Memory B cell (primary cell): ENCODE results near the gene ZNF263.

Experiments
- ATAC-seq: fragments of 150-1000 bp; cut with Tn5 transposase; 2 replicates; pipeline ENCODE4 v1.10.0; 2021; ENCODE audit warnings: low read depth, mild to moderate bottlenecking, moderate library complexity
- DNase-seq, 2 donors: peaks; one replicate each; pipeline ENCODE4 v3.0.0; 2022; ENCODE audit warnings: low spot score in 2 of 2
- H3K27ac Mint-ChIP-seq: one replicate; pipeline ENCODE4 v1.8.0; 2022; ENCODE audit warnings: mild to moderate bottlenecking, moderate library complexity, mixed read lengths
- H3K27me3 Mint-ChIP-seq: one replicate; pipeline ENCODE4 v1.8.0; 2022; ENCODE audit warnings: mixed read lengths
- H3K36me3 Mint-ChIP-seq: one replicate; pipeline ENCODE4 v1.8.0; 2022; ENCODE audit warnings: mild to moderate bottlenecking, mixed read lengths
- H3K4me1 Mint-ChIP-seq: one replicate; pipeline ENCODE4 v1.8.0; 2022; ENCODE audit warnings: mixed read lengths
- H3K4me3 Mint-ChIP-seq: one replicate; pipeline ENCODE4 v1.8.0; 2022; ENCODE audit warnings: mild to moderate bottlenecking, moderate library complexity, mixed read lengths
- H3K9me3 Mint-ChIP-seq: one replicate; pipeline ENCODE4 v1.8.0; 2022; ENCODE audit warnings: mixed read lengths

ZNF263 gene

GRCh38 chr16:3282103-3282729, 1.1 kb upstream of the ZNF263 start:
- Mint-ChIP-seq H3K9me3 (no peaks in the 10 kb centered on the region), H3K36me3 (peaks cover 20% of the 10 kb centered on the region), H3K4me3 (peak overlapping the region; percentile 94), H3K4me1 (peaks cover 18% of the 10 kb centered on the region), H3K27ac (peak overlapping the region; percentile 93), H3K27me3 (no peaks in the 10 kb centered on the region)
- DNase-seq (no peak), ATAC-seq (peak; percentile 7)

DNA sequence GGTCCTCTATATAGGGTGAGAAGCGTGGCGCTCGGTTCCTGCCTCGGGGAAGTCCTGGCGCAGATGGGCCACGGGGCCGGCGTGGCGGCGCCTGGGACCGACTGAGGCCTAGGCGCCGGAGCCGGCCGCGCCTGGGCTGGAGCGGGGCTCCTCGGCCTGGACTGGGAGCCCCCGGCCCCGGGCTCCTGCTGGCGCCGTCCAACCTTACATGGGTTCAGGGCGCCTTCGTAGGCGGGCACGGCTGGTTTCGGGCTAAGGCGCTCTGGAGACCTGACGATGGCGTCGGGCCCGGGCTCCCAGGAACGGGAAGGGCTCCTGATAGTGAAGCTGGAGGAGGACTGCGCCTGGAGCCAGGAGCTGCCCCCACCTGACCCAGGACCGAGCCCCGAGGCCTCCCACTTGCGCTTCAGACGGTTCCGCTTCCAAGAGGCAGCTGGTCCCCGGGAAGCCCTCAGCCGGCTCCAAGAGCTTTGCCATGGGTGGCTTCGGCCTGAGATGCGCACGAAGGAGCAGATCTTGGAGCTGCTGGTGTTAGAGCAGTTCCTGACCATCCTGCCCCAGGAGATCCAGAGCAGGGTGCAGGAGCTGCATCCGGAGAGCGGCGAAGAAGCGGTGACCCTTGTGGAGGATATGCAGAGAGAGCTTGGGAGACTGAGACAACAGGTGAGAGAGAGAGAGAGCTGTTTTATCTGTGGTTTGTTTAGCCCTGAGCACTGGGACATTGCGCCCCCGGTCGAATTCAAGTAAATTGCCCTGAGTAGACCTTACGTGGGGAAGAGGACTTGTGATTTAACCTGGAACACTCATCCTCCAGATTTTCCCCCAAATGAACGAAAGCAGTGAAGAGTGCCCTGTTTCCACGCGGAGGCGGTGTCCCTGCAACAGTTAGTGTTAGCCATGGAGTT, 504 bp downstream of the ZNF263 start:
- ATAC-seq (no peak), DNase-seq (no peak)
- H3K27me3 Mint-ChIP-seq: no peaks in the 10 kb centered on the region
- peak overlapping the region; percentile 94 for H3K4me3 Mint-ChIP-seq
- peak overlapping the region; percentile 93 for H3K27ac Mint-ChIP-seq
- H3K36me3 Mint-ChIP-seq: peaks cover 30% of the 10 kb centered on the region
- H3K9me3 Mint-ChIP-seq: no peaks in the 10 kb centered on the region
- peaks cover 18% of the 10 kb centered on the region for H3K4me1 Mint-ChIP-seq

DNA sequence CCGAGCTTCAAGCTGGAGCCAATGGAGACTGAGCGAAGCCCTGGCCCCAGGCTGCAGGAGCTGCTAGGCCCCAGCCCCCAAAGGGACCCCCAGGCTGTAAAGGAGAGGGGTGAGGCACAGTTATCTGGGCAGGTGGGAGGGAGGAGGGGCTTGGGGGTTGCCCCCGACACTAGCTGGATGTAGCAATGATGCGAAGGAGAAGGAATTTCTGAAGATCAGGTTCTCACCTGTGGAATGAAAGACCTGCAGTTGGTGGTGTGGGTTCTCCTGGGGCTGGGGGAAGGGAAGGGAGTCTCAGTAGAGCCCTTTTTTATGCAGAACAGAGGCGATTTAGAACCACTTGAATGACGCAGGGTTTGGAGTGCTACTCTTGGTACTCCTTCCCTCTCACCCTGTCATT, 1.8 kb downstream of the ZNF263 start:
- Mint-ChIP-seq H3K36me3 (peaks cover 42% of the 10 kb centered on the region), H3K4me1 (peaks cover 18% of the 10 kb centered on the region)
- no peak for ATAC-seq

DNA sequence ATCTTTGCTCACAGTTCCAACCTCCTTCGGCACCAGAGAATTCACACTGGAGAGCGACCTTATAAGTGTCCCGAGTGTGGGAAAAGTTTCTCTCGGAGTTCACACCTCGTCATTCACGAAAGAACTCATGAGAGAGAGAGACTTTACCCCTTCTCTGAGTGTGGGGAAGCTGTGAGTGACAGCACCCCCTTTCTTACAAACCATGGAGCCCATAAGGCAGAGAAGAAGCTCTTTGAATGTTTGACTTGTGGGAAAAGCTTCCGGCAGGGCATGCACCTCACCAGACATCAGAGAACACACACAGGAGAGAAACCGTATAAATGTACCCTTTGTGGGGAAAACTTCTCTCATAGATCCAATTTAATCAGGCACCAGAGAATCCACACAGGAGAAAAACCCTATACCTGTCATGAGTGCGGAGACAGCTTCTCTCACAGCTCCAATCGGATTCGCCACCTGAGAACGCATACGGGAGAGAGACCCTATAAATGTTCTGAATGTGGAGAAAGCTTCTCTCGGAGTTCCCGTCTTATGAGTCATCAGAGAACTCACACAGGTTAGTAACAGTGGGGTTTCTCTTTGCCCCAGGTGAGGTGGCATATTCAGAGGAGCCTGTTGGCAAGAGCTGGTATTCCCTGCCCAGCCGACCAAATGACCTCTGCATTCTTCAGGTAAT, 6.8 kb downstream of the ZNF263 start:
- no peak overlapping the region for H3K4me3 Mint-ChIP-seq
- no peak overlapping the region for H3K27ac Mint-ChIP-seq
- peaks cover 78% of the 10 kb centered on the region for H3K36me3 Mint-ChIP-seq
- ATAC-seq (no peak), DNase-seq (no peak)
- H3K4me1 Mint-ChIP-seq: peaks cover 1% of the 10 kb centered on the region
- peaks cover 12% of the 10 kb centered on the region for H3K9me3 Mint-ChIP-seq
- no peaks in the 10 kb centered on the region for H3K27me3 Mint-ChIP-seq

More for the DNA sequence above, 1.8 kb downstream of the ZNF263 start:
- H3K27me3 Mint-ChIP-seq: no peaks in the 10 kb centered on the region
- H3K9me3 Mint-ChIP-seq: no peaks in the 10 kb centered on the region
- H3K27ac Mint-ChIP-seq: no peak overlapping the region
- H3K4me3 Mint-ChIP-seq: no peak overlapping the region
- DNase-seq: no peak

DNA sequence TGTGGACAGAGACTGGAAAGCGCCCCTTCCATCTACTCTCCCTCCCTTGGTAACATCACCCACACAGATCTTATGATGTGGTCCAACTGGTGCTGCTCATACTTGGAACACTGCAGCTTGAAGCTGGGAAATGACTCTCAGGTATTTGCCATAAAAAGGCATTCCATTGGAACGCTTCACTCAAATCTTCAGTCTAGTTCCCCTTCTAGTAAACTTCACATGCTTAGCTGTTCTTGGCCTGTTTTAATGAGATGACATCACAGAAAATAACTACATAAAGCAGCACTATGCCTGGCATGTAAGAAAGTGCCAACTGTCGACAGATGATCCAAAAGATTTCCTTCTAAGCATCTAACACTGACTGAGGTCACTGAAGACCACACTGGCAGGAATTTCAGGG, 9.3 kb downstream of the ZNF263 start:
- Mint-ChIP-seq H3K36me3 (peaks cover 72% of the 10 kb centered on the region), H3K4me3 (no peak overlapping the region), H3K27me3 (no peaks in the 10 kb centered on the region)

DNA sequence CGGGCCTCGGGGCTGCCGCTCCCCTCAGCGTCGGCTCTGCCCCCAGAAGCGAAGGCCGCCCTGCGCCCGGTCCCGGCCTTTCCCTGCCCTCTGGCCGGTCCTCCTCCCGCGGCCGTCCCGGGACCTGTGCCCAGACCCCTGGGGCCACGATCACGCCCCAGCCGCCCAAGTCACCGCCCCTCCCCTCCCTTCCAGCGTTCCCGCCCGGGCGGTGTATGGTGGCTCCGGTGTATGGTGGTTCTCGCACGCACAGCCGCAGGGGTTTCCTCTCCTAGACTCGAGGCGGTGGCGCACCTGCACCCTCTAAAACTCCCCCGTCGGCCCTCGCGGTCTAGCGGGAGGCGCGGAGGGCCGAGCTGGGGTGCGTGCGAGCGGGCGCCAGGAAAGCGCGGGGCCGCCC, 11.9 kb downstream of the ZNF263 start:
- H3K9me3 Mint-ChIP-seq: peaks cover 21% of the 10 kb centered on the region
- no peak overlapping the region for H3K27ac Mint-ChIP-seq
- no peak overlapping the region for H3K4me3 Mint-ChIP-seq
- H3K4me1 Mint-ChIP-seq: no peaks in the 10 kb centered on the region
- H3K27me3 Mint-ChIP-seq: no peaks in the 10 kb centered on the region
- DNase-seq: no peak
- H3K36me3 Mint-ChIP-seq: peaks cover 65% of the 10 kb centered on the region
- ATAC-seq: no peak

More for the DNA sequence above, 9.3 kb downstream of the ZNF263 start:
- peaks cover 16% of the 10 kb centered on the region for H3K9me3 Mint-ChIP-seq
- DNase-seq (no peak), ATAC-seq (no peak)
- no peaks in the 10 kb centered on the region for H3K4me1 Mint-ChIP-seq
- H3K27ac Mint-ChIP-seq: no peak overlapping the region

- Mint-ChIP-seq H3K4me3 (no peak overlapping the region), H3K27me3 (no peaks in the 10 kb centered on the region), H3K27ac (no peak overlapping the region), H3K4me1 (no peaks in the 10 kb centered on the region), H3K9me3 (peaks cover 25% of the 10 kb centered on the region), H3K36me3 (peaks cover 64% of the 10 kb centered on the region)
- ATAC-seq (no peak), DNase-seq (no peak)
Observed at GRCh38 chr16:3295783-3296182, 12.5 kb downstream of the ZNF263 start.

GRCh38 chr16:3304370-3304769, 21.1 kb downstream of the ZNF263 start:
- Mint-ChIP-seq H3K4me3 (peak overlapping the region; percentile 88), H3K9me3 (peaks cover 17% of the 10 kb centered on the region), H3K27me3 (no peaks in the 10 kb centered on the region), H3K36me3 (peaks cover 39% of the 10 kb centered on the region), H3K27ac (peak overlapping the region; percentile 73), H3K4me1 (peaks cover 12% of the 10 kb centered on the region)
- no peak for ATAC-seq
- no peak for DNase-seq

- H3K4me3 Mint-ChIP-seq: peak within 1 kb of the TSS; percentile 88
- H3K4me1 Mint-ChIP-seq: peaks cover 12% of the 10 kb centered on the region
- DNase-seq (peak; percentile 72 to 80), ATAC-seq (peak; percentile 89)
- no peaks in the 10 kb centered on the region for H3K27me3 Mint-ChIP-seq
- H3K27ac Mint-ChIP-seq: peak within 1 kb of the TSS; percentile 73
- peaks cover 36% of the 10 kb centered on the region for H3K36me3 Mint-ChIP-seq
- H3K9me3 Mint-ChIP-seq: peaks cover 12% of the 10 kb centered on the region
Observed at GRCh38 chr16:3305109-3306068, 22.1 kb downstream of the ZNF263 start, which contains the start of the genes TIGD7 and ZNF75A. TIGD7 (minus strand) TSS chr16:3305430; CDS start chr16:3300614, 4,816 bp downstream. ZNF75A (plus strand) TSS chr16:3305497; CDS start chr16:3308429, 2,932 bp downstream.

DNA sequence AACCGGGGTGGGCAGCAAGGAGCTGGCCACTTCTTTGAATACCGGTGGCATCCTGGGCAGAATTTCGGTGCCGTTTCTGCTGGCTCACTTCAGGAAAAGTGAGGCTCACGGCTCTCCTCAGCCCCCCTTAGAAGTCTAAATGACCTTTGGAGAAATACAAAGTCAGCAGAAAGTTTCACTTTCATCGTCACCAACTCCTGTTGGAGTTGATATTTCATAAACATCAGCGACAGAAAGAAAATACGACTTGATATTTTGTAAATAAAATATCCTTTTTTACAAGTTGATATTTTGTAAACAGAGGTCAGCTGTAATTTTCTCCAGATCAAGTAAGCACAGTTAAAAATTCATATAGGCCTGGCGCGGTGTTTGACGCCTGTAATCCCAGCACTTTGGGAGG, 22.8 kb downstream of the ZNF263 start:
- ATAC-seq (no peak), DNase-seq (no peak)
- Mint-ChIP-seq H3K4me1 (peaks cover 12% of the 10 kb centered on the region), H3K9me3 (peaks cover 12% of the 10 kb centered on the region), H3K27ac (peak overlapping the region; percentile 73), H3K4me3 (peak overlapping the region; percentile 88), H3K36me3 (peaks cover 34% of the 10 kb centered on the region), H3K27me3 (no peaks in the 10 kb centered on the region)

GRCh38 chr16:3311496-3311895, 28.2 kb downstream of the ZNF263 start:
- DNase-seq (no peak), ATAC-seq (no peak)
- H3K9me3 Mint-ChIP-seq: peaks cover 23% of the 10 kb centered on the region
- peaks cover 70% of the 10 kb centered on the region for H3K36me3 Mint-ChIP-seq
- H3K27ac Mint-ChIP-seq: no peak overlapping the region
- H3K4me3 Mint-ChIP-seq: no peak overlapping the region
- H3K27me3 Mint-ChIP-seq: no peaks in the 10 kb centered on the region
- peaks cover 5% of the 10 kb centered on the region for H3K4me1 Mint-ChIP-seq

DNA sequence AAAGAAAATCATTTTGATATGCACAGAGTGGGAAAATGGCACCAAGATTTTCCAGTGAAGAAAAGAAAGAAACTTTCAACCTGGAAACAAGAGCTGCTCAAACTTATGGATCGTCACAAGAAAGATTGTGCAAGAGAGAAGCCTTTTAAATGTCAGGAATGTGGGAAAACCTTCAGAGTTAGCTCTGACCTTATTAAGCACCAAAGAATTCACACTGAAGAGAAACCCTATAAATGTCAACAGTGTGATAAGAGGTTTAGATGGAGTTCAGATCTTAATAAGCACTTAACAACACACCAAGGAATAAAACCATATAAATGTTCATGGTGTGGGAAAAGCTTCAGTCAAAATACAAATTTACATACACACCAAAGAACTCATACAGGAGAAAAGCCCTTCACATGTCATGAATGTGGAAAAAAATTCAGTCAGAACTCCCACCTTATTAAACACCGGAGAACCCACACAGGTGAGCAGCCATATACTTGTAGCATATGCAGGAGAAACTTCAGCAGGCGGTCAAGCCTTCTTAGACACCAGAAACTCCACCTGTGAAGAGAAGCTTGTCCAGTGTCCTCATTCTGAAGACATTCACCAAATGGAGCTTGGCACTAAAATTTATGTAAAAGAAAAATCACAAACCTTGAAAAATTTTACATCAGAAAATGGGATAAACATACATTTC, 34.2 kb downstream of the ZNF263 start:
- peaks cover 22% of the 10 kb centered on the region for H3K9me3 Mint-ChIP-seq
- H3K27me3 Mint-ChIP-seq: no peaks in the 10 kb centered on the region
- no peaks in the 10 kb centered on the region for H3K4me1 Mint-ChIP-seq
- peaks cover 59% of the 10 kb centered on the region for H3K36me3 Mint-ChIP-seq
- no peak overlapping the region for H3K27ac Mint-ChIP-seq
- DNase-seq (no peak), ATAC-seq (no peak)
- no peak overlapping the region for H3K4me3 Mint-ChIP-seq

GRCh38 chr16:3321816-3322215, 38.5 kb downstream of the ZNF263 start:
- DNase-seq: no peak
- Mint-ChIP-seq H3K36me3 (peaks cover 22% of the 10 kb centered on the region), H3K27ac (no peak overlapping the region), H3K9me3 (peaks cover 12% of the 10 kb centered on the region), H3K4me3 (no peak overlapping the region), H3K4me1 (no peaks in the 10 kb centered on the region), H3K27me3 (no peaks in the 10 kb centered on the region)
- no peak for ATAC-seq
